ENCODE measurements around the gene CC2D1B.

CC2D1B gene

DNA sequence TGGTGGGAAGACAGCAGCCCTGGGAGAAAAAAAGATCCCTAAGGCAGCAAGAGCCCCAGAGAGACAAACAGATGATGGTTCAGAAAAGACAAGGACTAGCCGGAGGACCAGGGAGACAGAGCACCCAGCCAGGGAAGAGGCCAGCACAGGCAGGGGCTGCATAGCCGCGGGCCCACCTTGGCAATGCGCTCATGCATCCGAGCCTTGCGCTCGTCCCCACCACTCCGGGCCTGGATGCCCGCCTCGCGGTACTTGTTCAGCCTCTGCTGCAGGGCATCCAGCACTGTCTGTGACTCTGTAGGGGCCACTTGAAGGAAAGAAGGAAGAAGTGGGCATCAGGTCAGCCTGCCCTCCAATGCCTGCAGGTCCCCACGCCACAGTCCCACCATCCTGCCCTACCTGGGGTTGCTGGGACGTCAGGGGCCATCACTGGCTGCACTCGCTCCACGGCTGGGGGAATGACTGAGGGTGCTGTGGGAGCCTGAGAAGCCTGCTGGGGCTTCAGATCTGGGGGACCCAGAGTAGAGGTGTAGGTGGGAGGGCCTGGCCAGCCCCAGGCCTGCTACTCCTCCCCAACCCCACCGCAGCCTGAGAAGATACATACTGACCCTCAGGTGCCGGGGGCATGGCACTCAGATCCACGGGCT is 7.0 kb downstream of the CC2D1B start:
- no peak for FAIRE-seq

DNA sequence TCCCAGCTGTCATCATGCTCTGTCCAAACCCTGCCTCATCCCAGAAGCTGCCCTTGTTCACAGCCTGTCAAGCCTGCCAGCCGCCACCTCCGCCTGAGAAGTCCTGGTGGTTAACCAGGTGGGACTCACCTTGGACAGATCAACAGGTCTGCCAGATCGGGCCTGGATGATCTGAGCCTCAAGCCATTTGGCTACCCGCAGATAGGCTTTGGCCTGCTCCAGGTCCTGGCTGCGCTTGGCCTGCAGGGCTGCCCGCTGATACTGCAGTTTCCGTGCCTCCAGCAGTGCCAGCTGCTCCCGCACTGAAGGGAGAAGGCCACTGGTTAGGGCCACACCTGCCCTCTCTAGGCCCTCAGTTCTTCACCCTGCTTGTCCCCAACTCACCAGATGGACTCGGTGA is 8.6 kb downstream of the CC2D1B start:
- FAIRE-seq = no peak

DNA sequence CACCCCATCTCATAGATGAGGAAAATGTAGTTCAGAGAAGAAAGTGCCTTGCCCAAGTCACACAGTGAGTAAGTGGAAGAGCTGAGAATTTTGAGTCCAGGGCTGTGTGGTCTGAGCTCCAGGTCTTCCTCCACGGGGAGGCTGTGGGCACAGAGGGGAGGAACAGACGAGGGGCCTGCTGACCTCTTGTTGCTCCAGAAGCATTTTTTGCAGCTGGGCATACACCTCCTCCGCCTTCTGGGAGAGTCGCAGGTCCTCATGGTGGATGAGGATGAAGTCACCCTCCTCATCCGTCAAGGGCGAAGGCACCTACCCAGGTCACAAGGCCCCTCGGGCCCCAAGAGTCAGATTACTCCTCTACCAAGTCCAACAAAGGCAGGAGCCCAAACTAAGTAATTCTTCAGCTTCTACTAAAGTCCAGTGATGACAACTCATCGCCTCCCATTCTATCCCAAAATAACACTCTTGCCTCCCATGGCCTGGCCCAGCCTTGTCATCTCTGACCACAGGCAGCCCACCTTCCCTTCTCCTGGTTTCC is 9.1 kb downstream of the CC2D1B start:
- no peak for FAIRE-seq

DNA sequence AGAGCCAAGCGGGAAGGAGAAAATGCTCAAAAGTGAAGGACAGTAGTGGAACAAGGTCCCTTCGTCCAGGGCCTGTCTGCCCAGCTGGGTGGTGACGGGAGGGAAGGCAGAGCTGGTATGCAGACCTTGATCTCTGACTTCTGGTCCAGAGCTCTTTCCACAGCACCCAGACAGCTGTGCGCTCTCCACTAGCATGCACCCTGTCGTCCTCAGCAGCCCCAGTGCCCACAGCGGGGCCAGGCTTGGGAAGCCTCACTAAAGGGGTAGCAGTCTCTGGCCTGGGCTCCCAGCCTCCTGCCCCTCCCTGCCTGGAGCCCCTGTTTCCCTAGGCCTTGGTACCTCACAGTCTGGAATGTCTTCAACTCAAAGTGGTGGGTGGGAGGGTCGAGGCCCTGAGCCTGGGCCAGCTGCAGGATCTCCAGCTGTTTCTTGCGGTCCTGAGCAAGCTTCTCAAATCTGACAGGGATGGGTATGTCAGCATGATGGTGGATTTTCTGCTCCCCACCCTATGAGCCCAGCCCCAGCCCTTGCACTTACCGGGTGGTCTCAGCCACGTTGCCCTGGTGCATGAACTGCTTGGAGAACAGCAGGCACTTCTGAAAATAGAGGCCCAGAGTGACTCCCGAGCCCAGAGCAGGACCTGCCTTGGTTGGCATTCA is 10.0 kb downstream of the CC2D1B start:
- FAIRE-seq = no peak

DNA sequence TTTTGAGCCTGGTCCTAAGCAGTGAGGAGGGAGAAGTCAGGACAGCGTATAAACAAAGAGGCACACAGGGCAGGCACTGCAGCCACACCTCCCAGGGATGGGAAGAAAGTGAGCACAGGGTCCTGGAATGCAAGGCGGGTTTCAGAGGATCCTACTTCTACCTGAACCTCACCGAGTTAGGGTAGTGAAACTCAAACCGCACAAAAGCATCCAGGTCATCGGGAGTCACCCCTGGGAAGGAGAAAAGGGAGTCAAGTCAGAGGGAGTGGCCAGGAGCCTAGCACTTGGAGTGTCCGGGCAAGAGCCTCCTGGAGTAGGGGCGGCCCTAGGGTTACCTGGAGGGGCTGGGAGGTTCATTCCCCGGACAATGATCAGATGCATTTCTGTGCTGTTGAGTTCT is 10.6 kb downstream of the CC2D1B start:
- no peak for FAIRE-seq

DNA sequence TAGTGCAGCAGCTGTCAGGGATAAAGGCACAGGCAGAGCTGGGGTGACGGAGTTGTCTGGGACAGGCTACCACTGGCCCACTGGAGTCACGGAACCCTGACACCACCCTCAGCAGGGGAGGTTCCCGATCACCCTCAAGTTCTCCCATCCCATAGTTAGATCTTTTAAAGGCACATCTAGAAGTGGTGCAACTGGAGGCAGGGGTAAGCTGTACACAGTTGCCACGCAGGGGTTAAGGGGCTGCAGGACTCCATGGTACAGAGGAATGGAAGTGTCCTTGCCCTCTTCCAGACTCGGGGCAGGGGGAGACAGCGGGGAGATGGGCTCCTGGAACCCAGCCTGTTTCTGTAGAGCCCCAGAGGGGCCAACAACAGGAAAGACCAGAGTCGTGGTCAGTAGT is 13.3 kb downstream of the CC2D1B start:
- no peak for FAIRE-seq

DNA sequence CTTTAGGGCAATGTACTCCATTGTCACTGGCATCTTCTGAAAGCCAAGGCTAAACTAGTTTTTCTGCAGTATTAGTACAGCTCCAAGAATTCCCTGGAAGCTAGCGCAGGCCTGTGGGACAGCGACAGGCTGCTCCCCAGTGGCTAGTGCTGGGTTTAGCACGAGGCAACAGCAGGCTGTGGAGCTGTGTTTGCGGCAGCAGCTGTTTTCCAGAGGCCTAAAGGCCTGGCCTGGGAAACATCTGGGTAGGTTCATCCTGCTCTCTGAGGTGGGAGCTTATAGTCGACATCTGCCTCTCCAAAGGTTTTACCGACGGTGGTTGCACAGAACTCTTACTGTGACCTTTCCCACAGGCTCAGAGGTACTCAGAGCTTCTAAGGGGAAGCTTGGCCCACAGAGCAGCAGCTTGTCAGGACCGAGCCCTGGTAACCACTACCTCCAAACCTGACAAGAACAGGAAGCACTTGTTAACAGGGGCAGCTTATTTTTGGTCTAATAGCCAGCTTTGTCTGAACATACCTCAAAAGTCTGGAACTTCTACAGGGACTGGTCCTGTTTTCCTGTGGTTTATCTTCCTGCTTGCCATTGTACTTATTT is 17.2 kb downstream of the CC2D1B start:
- peak; percentile 36 for FAIRE-seq

DNA sequence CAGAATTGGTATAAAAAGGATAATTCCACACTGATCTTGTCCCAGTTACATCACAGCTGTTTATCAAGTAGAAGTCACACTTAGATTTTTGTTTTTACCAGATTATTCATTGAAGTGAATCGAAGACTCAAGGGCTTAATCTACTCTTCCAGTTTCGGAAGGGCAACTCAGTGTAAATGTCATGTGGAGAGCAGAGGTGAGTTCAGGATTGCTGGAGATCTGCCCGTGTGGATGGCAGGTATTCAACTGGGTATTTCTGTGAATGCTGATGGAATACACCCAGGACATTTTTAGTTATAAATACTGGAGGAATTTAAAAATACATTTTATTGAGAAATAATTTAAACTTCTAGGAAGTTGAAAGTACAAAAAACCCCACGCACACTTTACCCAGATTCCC is 19.4 kb downstream of the CC2D1B start:
- no peak for FAIRE-seq

DNA sequence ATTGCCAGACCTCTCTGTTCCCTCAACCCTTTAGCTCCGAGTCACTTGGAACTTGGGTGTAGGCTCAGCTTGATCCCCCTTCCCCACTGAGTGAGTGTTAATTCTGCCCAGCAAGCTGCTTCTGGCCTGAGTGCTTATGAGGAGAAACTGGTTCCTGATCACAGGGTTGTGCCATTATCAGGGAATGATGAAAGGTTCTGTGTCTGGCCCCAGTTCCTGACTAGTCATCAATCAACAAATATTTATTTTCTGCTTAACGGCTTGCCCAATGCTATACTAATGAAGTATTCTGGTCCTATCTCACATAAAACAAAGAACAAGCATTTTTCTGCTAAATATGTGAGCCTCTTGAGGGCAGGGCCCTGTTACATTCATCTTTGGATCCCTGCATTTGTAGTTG is 20.8 kb downstream of the CC2D1B start:
- no peak for FAIRE-seq

DNA sequence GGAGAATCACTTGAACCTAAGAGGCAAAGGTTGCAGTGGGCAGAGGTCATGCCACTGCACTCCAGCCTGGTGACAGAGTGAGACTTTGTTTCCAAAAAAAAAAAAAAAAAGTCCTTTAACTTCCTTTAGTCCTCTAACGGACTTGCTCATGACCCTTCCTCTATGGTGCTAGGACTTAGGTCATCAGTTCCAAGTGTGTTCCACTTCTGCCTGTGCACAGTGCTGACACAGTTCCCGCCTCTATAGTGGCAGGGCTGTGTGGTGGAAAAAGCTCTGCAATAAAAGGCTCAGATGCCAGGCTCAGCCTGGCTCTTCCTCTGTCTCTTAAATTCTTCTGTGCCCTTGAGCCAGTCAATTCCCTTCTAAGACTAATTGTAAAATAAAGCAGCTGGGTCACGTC is 22.0 kb downstream of the CC2D1B start:
- no peak for FAIRE-seq

DNA sequence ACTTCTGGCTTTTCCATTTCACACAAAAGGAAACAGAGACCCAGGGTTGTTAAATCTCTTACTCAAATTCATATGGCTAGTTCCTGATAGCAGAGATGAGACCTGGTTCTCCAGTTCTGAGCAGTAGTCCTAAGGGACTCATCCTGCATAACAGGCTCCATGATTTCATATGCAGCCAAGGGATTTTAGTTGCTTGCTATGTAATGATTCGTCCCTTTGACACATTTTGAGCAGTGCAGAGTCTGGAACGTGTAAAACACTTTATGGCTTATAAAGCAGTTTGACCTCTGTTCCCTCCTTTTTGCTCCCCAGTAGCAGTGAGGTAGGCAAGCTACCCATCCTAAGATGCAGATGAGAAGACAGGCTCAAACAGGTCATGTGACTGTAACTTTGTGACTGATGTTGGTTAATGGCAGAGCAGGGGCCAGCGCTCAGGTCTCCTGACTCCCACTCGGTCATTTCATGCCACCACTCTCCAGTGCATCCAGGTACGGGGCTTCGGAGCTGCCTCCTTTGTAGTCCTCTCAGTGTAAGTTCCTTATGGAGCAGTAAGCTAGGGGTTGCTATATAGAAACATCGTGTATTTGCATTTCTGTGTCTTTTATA is 24.2 kb downstream of the CC2D1B start:
- no peak for FAIRE-seq

DNA sequence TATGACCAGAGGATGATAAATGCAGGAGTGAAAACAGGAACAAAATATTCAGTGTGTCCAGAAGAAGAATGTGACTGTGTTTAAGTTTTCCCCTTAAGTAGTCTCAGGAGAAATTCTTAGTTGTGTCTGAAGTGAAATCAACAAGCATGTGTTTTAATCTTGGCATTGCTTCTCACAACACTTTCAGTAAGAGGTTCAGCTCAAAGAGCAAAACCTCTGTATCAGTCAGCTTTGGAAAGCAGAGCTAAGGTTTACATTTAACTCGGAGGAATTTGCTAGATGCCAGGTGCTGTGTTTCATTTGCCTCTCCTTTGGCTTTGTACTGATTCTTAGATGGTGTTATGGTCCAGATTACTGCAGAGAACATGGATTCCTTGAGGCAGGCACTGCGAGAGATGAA is 28.6 kb downstream of the CC2D1B start:
- FAIRE-seq = no peak

DNA sequence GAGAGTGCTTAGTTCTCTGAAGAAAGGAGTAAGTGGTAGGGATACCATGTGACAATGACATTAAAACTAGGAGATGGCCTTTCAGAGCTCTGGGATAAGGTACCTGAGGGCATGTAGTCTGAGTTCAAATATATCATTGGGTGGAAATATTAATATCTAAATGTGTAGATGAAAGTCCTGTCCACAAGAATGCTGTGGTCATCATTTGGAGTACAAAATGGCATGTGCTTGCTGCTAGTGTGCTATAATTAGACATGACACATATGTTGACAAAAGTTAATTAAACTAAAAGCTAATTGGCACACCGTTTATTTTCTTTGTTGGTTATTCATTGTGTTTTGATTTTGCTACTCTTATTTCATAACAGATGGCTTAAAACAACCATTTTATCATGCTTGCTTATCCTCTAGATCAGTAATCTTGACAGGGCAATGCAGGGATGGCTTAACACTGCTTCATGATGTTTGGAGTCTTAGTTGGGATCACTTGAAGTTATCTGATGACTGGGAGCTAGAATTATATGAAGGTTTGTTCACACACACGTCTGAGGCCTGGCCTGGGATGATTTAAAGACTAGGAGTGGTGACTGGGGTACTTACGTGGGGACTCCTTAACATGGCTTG is 31.0 kb downstream of the CC2D1B start:
- no peak for FAIRE-seq

DNA sequence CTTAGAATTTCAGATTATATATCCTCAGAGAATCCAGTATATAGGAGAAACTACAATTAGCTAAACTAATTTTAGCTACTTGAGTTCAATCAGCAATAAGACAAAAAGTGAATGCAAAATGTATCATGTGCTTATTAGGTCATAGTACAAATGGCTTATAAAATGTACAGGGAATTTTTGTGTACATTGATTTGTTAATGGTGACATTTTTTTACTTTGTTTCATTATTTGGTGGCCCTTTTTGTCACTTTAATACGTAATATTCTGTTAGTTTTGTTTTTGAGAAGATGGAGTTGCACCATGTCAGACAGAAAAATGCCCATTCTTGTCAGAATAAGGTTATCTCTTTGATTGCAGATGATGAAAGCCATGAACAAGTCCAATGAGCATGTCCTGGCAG is 33.6 kb downstream of the CC2D1B start:
- no peak for FAIRE-seq

DNA sequence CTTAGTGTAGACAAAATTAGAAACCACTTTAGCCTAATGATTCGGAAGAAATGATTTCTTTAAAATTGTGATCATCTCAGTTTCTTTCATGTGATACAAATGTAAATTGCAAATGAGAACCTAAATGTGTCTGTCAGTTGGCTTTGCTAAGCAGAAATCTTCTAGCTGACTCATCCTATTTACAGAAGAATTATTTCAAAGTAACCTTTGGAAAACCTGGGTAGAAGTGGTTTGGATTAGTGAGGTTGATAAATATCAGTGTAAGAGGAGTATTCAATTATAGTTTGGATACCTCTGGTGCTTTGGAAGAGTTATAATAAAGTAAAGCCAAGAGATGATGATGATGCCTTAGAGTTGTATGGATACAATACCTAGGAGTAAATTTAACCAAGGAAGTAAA is 37.4 kb downstream of the CC2D1B start:
- no peak for FAIRE-seq

DNA sequence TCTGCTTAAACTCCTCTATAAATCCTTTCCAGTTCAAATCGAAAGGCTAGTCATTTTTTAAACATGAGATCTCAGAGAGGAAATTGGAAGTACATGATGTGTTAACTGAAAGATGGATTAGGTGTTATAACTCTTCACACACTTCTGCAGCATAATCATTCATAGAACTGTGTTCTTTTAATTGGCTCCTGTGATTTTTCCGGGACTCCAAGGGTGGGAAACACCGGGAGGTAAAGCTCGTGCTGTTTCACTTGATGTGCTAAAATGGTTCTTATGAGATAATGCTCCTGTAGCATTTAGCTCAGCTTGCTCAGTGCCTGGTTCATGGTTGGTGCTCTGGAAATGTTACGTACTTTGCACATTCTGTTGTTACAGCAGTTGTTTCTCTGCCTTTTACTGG is 40.2 kb downstream of the CC2D1B start:
- no peak for FAIRE-seq

DNA sequence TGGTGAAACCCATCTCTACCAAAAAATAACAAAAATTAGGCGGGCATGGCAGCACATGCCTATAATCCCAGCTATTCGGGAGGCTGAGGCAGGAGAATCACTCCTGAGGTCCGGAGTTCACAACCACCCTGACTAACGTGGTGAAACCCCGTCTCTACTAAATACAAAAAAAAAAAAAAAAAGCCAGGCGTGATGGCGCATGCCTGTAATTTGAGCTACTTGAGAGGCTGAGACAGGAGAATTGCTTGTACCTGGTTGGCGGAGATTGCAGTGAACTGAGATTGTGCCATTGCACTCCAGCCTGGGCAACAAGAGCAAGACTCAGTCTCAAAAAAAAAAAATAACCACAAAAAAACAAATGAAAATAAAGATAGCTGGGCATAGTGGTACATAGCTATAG is 42.3 kb downstream of the CC2D1B start:
- no peak for FAIRE-seq

DNA sequence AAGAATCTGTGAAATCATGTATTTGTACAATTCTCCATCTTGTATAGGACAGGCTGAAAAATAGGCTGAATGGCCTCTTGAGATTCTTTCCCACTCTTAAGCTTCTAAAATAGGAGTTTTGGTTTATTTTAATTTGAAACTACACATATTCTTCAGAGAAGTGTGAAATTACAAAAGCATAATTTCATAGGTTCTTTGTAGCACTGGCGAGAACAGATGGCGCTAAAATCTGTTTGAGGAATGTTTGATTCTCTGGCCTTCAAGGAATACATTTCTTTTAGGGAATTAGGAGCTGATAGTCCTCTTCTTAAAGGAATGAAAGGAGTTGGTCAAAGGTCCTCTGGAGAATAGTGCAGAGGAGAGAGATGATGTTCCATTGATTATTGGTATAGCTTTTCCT is 44.9 kb downstream of the CC2D1B start:
- FAIRE-seq = no peak

DNA sequence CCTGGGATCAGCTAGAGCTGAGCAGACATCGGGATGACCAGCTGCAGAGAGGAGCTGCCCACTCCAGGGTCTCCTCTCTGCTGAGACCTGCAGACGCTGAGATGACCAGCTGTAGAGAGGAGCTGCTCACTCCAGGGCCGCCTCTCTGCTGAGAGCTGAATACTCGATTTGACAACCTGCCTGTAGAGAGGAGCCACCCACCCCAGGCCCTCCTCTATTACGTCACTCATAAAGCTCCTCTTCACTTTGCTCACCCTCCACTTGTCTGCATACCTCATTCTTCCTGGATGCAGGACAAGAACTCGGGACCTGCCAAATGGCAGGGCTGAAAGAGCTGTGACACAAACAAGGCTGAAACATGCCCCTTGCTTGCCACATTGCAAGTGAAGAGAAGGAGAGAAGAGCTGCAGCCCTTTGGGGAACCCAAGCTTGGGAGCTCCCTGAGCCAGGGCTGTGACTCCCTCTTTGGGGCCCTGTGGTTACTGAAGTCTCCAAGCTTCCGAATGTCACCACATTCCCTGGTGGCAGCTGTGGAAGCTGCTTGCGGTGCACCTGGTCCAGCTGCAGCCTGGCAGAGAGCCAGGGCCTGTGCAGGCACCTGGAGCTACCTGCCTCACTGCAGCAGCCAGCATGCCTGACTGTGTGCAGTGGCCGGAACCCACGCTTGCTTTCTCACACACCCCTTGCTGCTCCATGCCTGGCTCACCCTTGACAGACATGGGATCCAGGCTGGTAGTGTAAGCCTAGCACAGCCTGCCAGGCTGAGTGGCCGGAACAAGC is 59.6 kb downstream of the CC2D1B start:
- no peak for FAIRE-seq

DNA sequence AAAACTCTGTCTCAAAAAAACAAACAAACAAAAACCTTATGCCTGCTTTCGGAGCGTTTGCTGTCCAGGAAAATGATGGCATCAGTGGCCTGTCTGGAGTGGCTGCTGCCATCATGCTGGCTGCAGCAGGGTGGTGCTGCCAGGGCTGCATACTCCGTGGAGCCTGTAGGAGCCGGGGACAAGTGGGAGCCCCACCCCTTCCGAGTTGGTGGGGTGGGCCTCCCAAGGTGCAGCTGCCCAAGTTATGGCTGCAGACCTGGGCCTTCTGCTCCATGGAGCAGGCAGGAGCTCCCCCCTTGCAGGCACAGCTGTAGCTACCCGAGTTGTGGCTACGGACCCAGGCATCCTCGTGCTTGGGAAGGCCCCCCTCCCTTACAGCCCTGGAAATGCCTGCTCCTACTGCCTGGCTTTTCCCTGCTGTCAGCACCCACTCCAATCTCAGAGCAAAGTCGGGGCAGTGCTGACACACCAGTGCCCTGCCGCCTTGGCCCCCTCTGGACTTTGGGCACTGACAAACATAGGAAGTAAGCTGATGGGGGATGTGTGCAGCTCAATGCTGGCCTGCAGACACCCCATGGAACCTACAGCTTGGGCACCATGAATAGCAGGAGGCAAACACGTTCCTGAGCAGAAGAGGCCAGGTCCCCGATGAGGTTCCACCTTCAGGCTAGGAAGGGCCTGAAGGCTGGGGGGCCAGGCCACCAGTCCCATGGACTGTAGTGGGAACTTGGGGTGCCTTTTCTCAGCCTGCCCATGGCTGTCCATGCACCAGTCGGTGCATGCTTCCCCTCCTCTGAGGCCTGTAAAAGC is 60.4 kb downstream of the CC2D1B start:
- FAIRE-seq = no peak

Data from G401.6 (cell line).